Activated CD8-positive, alpha-beta T cell treated with anti-CD3 and anti-CD28 coated beads, Interleukin-2, amount 10 ng/mL, durations not matched to agents 7 days and 5 days (primary cell): ENCODE data around the gene PLEKHA6. TPM values are rescaled to one million over a fixed set of nuclear protein-coding genes. Genes with fewer than 3 reads are reported as not detected.
"Not testable (repeated sequence)": the region's sequence is repeated elsewhere in the genome, so short reads cannot be mapped to it uniquely, and the experiment has no call there.

Source experiments
- ATAC-seq: fragments of 150-1000 bp; cut with Tn5 transposase; one replicate; pipeline ENCODE4 v1.10.0; 2021; ENCODE audit warnings: moderate library complexity
- CTCF ChIA-PET: fragments of 350-600 bp; sonication (Branson Sonifier 250); formaldehyde crosslinking; loops from one replicate; lab custom pipeline; 2021; ENCODE audit warnings: antibody characterized with exemption; lab: Charles Lee
- POLR2A ChIA-PET: fragments of 350-600 bp; sonication (Branson Sonifier 250); formaldehyde crosslinking; loops from one replicate; lab custom pipeline; 2021; ENCODE audit warnings: antibody characterized with exemption; lab: Charles Lee
- DNase-seq: peaks from one replicate; pipeline ENCODE4 v3.0.0-alpha.2; 2020
- H3K27ac Mint-ChIP-seq: one replicate; pipeline ENCODE4 v1.8.0; 2021; ENCODE audit warnings: mild to moderate bottlenecking, mixed read lengths
- H3K27me3 Mint-ChIP-seq: one replicate; pipeline ENCODE4 v1.8.0; 2021; ENCODE audit warnings: low read depth, mixed read lengths
- H3K36me3 Mint-ChIP-seq: one replicate; pipeline ENCODE4 v1.8.0; 2021; ENCODE audit warnings: low read depth, mixed read lengths
- H3K4me1 Mint-ChIP-seq: one replicate; pipeline ENCODE4 v1.8.0; 2021; ENCODE audit warnings: low read depth, mixed read lengths
- H3K4me3 Mint-ChIP-seq: one replicate; pipeline ENCODE4 v1.8.0; 2021; ENCODE audit warnings: mild to moderate bottlenecking, mixed read lengths
- H3K9me3 Mint-ChIP-seq: one replicate; pipeline ENCODE4 v1.8.0; 2022; ENCODE audit warnings: mixed read lengths; ENCODE audit not compliant: insufficient read depth
- total RNA-seq, 2 experiments: library from RNA; stranded (reverse); gene quantifications; one replicate each; pipeline ENCODE4 v1.2.3, GENCODE V29; 2021

Gene PLEKHA6
- total RNA-seq, 2 experiments from 2014 or later: 0.26 to 0.29 TPM

- no peaks in the 10 kb centered on the region for H3K4me1 Mint-ChIP-seq
- CTCF ChIA-PET: no interaction called here
Measured at GRCh38 chr1:204319462-204319861, 40.3 kb downstream of the PLEKHA6 start.

GRCh38 chr1:204319027-204319426, 40.7 kb downstream of the PLEKHA6 start:
- ChIA-PET POLR2A (no interaction called here), CTCF (no interaction called here)
- Mint-ChIP-seq H3K4me1 (no peaks in the 10 kb centered on the region), H3K36me3 (no peaks in the 10 kb centered on the region), H3K9me3 (no peaks in the 10 kb centered on the region), H3K4me3 (no peak overlapping the region), H3K27ac (no peak overlapping the region), H3K27me3 (no peaks in the 10 kb centered on the region)
- ATAC-seq: no peak
- no peak for DNase-seq

More at GRCh38 chr1:204319462-204319861, 40.3 kb downstream of the PLEKHA6 start:
- no peak overlapping the region for H3K4me3 Mint-ChIP-seq
- no peak overlapping the region for H3K27ac Mint-ChIP-seq
- no peaks in the 10 kb centered on the region for H3K36me3 Mint-ChIP-seq
- POLR2A ChIA-PET: no interaction called here
- DNase-seq (no peak), ATAC-seq (no peak)
- no peaks in the 10 kb centered on the region for H3K27me3 Mint-ChIP-seq
- no peaks in the 10 kb centered on the region for H3K9me3 Mint-ChIP-seq

GRCh38 chr1:204318324-204318723, 41.4 kb downstream of the PLEKHA6 start:
- CTCF ChIA-PET: no interaction called here
- Mint-ChIP-seq H3K36me3 (no peaks in the 10 kb centered on the region), H3K27ac (no peak overlapping the region), H3K4me1 (no peaks in the 10 kb centered on the region), H3K4me3 (no peak overlapping the region), H3K27me3 (no peaks in the 10 kb centered on the region), H3K9me3 (no peaks in the 10 kb centered on the region)
- DNase-seq: no peak
- ATAC-seq: no peak
- POLR2A ChIA-PET: no interaction called here

- Mint-ChIP-seq H3K4me3 (no peak overlapping the region), H3K4me1 (no peaks in the 10 kb centered on the region), H3K27me3 (peaks cover 4% of the 10 kb centered on the region), H3K9me3 (no peaks in the 10 kb centered on the region), H3K36me3 (no peaks in the 10 kb centered on the region), H3K27ac (no peak overlapping the region)
- ATAC-seq: no peak
- ChIA-PET CTCF (no interaction called here), POLR2A (no interaction called here)
- no peak for DNase-seq
Measured at GRCh38 chr1:204317170-204317569, 42.6 kb downstream of the PLEKHA6 start.

GRCh38 chr1:204316164-204316563, 43.6 kb downstream of the PLEKHA6 start:
- DNase-seq: no peak
- no peak overlapping the region for H3K27ac Mint-ChIP-seq
- no peaks in the 10 kb centered on the region for H3K4me1 Mint-ChIP-seq
- H3K4me3 Mint-ChIP-seq: no peak overlapping the region
- H3K36me3 Mint-ChIP-seq: no peaks in the 10 kb centered on the region
- ChIA-PET CTCF (no interaction called here), POLR2A (no interaction called here)
- no peak for ATAC-seq
- peaks cover 4% of the 10 kb centered on the region for H3K27me3 Mint-ChIP-seq
- H3K9me3 Mint-ChIP-seq: no peaks in the 10 kb centered on the region

GRCh38 chr1:204314893-204315658, 44.7 kb downstream of the PLEKHA6 start:
- no peak for DNase-seq
- no peak for ATAC-seq
- no peak overlapping the region for H3K27ac Mint-ChIP-seq
- no peaks in the 10 kb centered on the region for H3K36me3 Mint-ChIP-seq
- CTCF ChIA-PET: no interaction called here
- H3K4me3 Mint-ChIP-seq: no peak overlapping the region
- no peaks in the 10 kb centered on the region for H3K4me1 Mint-ChIP-seq
- POLR2A ChIA-PET: no interaction called here
- H3K9me3 Mint-ChIP-seq: no peaks in the 10 kb centered on the region
- H3K27me3 Mint-ChIP-seq: peaks cover 6% of the 10 kb centered on the region

GRCh38 chr1:204314171-204314892, 45.4 kb downstream of the PLEKHA6 start:
- H3K27ac Mint-ChIP-seq: no peak overlapping the region
- no peak overlapping the region for H3K4me3 Mint-ChIP-seq
- H3K9me3 Mint-ChIP-seq: no peaks in the 10 kb centered on the region
- POLR2A ChIA-PET: no interaction called here
- peaks cover 6% of the 10 kb centered on the region for H3K27me3 Mint-ChIP-seq
- H3K4me1 Mint-ChIP-seq: no peaks in the 10 kb centered on the region
- CTCF ChIA-PET: interaction anchor here (1.1 kb wide), 1 partner anchor 1173 kb away, joined by 3 read pairs; no protein-coding TSS in a partner anchor
- ATAC-seq (no peak), DNase-seq (no peak)
- no peaks in the 10 kb centered on the region for H3K36me3 Mint-ChIP-seq

- H3K9me3 Mint-ChIP-seq: no peaks in the 10 kb centered on the region
- DNase-seq (no peak), ATAC-seq (no peak)
- no peaks in the 10 kb centered on the region for H3K4me1 Mint-ChIP-seq
- no peaks in the 10 kb centered on the region for H3K36me3 Mint-ChIP-seq
- H3K27ac Mint-ChIP-seq: no peak overlapping the region
- ChIA-PET POLR2A (no interaction called here), CTCF (interaction anchor here (1.1 kb wide), 1 partner anchor 1174 kb away, joined by 3 read pairs; no protein-coding TSS in a partner anchor)
- no peak overlapping the region for H3K4me3 Mint-ChIP-seq
- H3K27me3 Mint-ChIP-seq: peaks cover 6% of the 10 kb centered on the region
Measured at GRCh38 chr1:204313675-204314074, 46.1 kb downstream of the PLEKHA6 start.

- POLR2A ChIA-PET, CTCF ChIA-PET, H3K4me1 Mint-ChIP-seq, DNase-seq, H3K36me3 Mint-ChIP-seq, H3K9me3 Mint-ChIP-seq, H3K4me3 Mint-ChIP-seq, ATAC-seq, H3K27ac Mint-ChIP-seq: not testable (repeated sequence)
- peaks cover 12% of the 10 kb centered on the region for H3K27me3 Mint-ChIP-seq
Measured at GRCh38 chr1:204310970-204311369, 48.8 kb downstream of the PLEKHA6 start.

GRCh38 chr1:204308023-204308628, 51.6 kb downstream of the PLEKHA6 start:
- H3K9me3 Mint-ChIP-seq: no peaks in the 10 kb centered on the region
- CTCF ChIA-PET: interaction anchor here (1.5 kb wide), 1 partner anchor 51 kb away, joined by 4 read pairs; no protein-coding TSS in a partner anchor
- no peak overlapping the region for H3K27ac Mint-ChIP-seq
- DNase-seq (no peak), ATAC-seq (no peak)
- POLR2A ChIA-PET: interaction anchor here (0.7 to 1.3 kb wide), 2 partner anchors 26 to 361 kb away, joined by 3 to 7 read pairs; no protein-coding TSS in a partner anchor
- H3K4me3 Mint-ChIP-seq: no peak overlapping the region
- H3K4me1 Mint-ChIP-seq: no peaks in the 10 kb centered on the region
- H3K36me3 Mint-ChIP-seq: no peaks in the 10 kb centered on the region
- H3K27me3 Mint-ChIP-seq: peaks cover 19% of the 10 kb centered on the region

GRCh38 chr1:204307334-204307883, 52.3 kb downstream of the PLEKHA6 start:
- POLR2A ChIA-PET: interaction anchor here (1.3 kb wide), 1 partner anchor 25 kb away, joined by 3 read pairs; no protein-coding TSS in a partner anchor
- Mint-ChIP-seq H3K27ac (no peak overlapping the region), H3K4me3 (no peak overlapping the region), H3K27me3 (peaks cover 20% of the 10 kb centered on the region), H3K36me3 (no peaks in the 10 kb centered on the region), H3K9me3 (no peaks in the 10 kb centered on the region), H3K4me1 (no peaks in the 10 kb centered on the region)
- DNase-seq (no peak), ATAC-seq (no peak)
- CTCF ChIA-PET: interaction anchor here (1.5 kb wide), 1 partner anchor 50 kb away, joined by 4 read pairs; no protein-coding TSS in a partner anchor
